Stimulated activated CD8-positive, alpha-beta memory T cell treated with anti-CD3 and anti-CD28 coated beads, Interleukin-15, amount 100 ng/mL, for 24 hours (primary cell): ENCODE measurements around the gene CDIPT.

Experiments
- DNase-seq: peaks from one replicate; pipeline ENCODE4 v3.0.0-alpha.2; 2020; ENCODE audit warnings: low read depth

The CDIPT gene

GRCh38 chr16:29825145-29826044, 37.6 kb downstream of the CDIPT start:
- DNase-seq: no peak

- DNase-seq: no peak
Observed at GRCh38 chr16:29824589-29825144, 38.4 kb downstream of the CDIPT start.

GRCh38 chr16:29821643-29822115, 41.3 kb downstream of the CDIPT start:
- no peak for DNase-seq

- no peak for DNase-seq
Observed at GRCh38 chr16:29820730-29821642, 42.0 kb downstream of the CDIPT start.

- DNase-seq: no peak
Observed at GRCh38 chr16:29820271-29820701, 42.7 kb downstream of the CDIPT start, which contains the start of gene MVP. Gene MVP, plus strand, starts transcription at chr16:29820462. Its CDS starts 10,088 bp downstream, at chr16:29830550.

GRCh38 chr16:29819506-29819905, 43.5 kb downstream of the CDIPT start:
- no peak for DNase-seq

- DNase-seq: no peak
Observed at GRCh38 chr16:29818082-29818481, 44.9 kb downstream of the CDIPT start.

GRCh38 chr16:29816694-29817441, 46.2 kb downstream of the CDIPT start:
- no peak for DNase-seq

- peak; percentile 91 for DNase-seq
Observed at GRCh38 chr16:29815793-29816693, 47.0 kb downstream of the CDIPT start, which contains the start of gene PAGR1. Gene PAGR1, plus strand, starts transcription at chr16:29816152. Its CDS starts 374 bp downstream, at chr16:29816526.

GRCh38 chr16:29815032-29815721, 47.8 kb downstream of the CDIPT start:
- DNase-seq: no peak

- no peak for DNase-seq
Observed at GRCh38 chr16:29814592-29814991, 48.4 kb downstream of the CDIPT start.

- DNase-seq: no peak
Observed at GRCh38 chr16:29813644-29814562, 49.1 kb downstream of the CDIPT start.

GRCh38 chr16:29812754-29813643, 50.0 kb downstream of the CDIPT start:
- no peak for DNase-seq

- no peak for DNase-seq
Observed at GRCh38 chr16:29811896-29812665, 50.9 kb downstream of the CDIPT start, which contains the start of gene PRRT2. Gene PRRT2, plus strand, starts transcription at chr16:29812193. Its CDS starts 862 bp downstream, at chr16:29813055.

- peak; percentile 47 for DNase-seq
Observed at GRCh38 chr16:29811170-29811895, 51.7 kb downstream of the CDIPT start.

GRCh38 chr16:29810699-29811169, 52.3 kb downstream of the CDIPT start:
- DNase-seq: no peak
